Lung (tissue), 12 donors: ENCODE results near the gene MCHR1. TPM values are rescaled to one million over a fixed set of nuclear protein-coding genes. Genes with fewer than 3 reads are reported as not detected.

Source experiments
- ATAC-seq: fragments of 200-7000 bp; cut with Tn5 transposase; one replicate; pipeline ENCODE4 v1.9.1; 2020; ENCODE audit warnings: moderate number of reproducible peaks; ENCODE audit not compliant: insufficient read depth, low FRiP score
- DNase-seq, 3 donors: peaks; one replicate each; pipeline ENCODE4 v3.0.0-alpha.2; 2013 to 2017
- H3K27ac ChIP-seq, 2 donors: one replicate each; pipeline ENCODE4 v1.5.1; 2013; ENCODE audit warnings: mild to moderate bottlenecking in 2 of 2, moderate library complexity in 2 of 2, control low read depth in 1 of 2, inconsistent platforms in 1 of 2, low read depth in 1 of 2, low read length in 1 of 2
- H3K27me3 ChIP-seq, 3 donors: one replicate each; pipeline ENCODE4 v1.5.1; 2013; ENCODE audit warnings: low read length in 2 of 3; ENCODE audit not compliant: control insufficient read depth in 3 of 3, insufficient read depth in 3 of 3
- H3K36me3 ChIP-seq, 4 donors: one replicate each; pipeline ENCODE4 v1.5.1; 2013; ENCODE audit warnings: low read length in 4 of 4, mild to moderate bottlenecking in 1 of 4, moderate library complexity in 1 of 4; ENCODE audit not compliant: control insufficient read depth in 4 of 4, insufficient read depth in 4 of 4
- H3K4me1 ChIP-seq, 5 donors: one replicate each; pipeline ENCODE4 v1.5.1; 2013; ENCODE audit warnings: low read length in 5 of 5, mild to moderate bottlenecking in 2 of 5, moderate library complexity in 1 of 5; ENCODE audit not compliant: control insufficient read depth in 5 of 5, insufficient read depth in 5 of 5
- H3K4me3 ChIP-seq: one replicate; pipeline ENCODE4 v1.5.1; 2013; ENCODE audit warnings: mild to moderate bottlenecking, control low read depth, moderate library complexity
- H3K9ac ChIP-seq, 2 donors: one replicate each; pipeline ENCODE4 v1.5.1; 2013; ENCODE audit warnings: low read length in 2 of 2, control low read depth in 1 of 2; ENCODE audit not compliant: insufficient read depth in 1 of 2
- H3K9me3 ChIP-seq, 4 donors: one replicate each; pipeline ENCODE4 v1.5.1; 2013; ENCODE audit warnings: low read length in 3 of 4, mild to moderate bottlenecking in 1 of 4, moderate library complexity in 1 of 4; ENCODE audit not compliant: control insufficient read depth in 4 of 4, insufficient read depth in 3 of 4
- CTCF ChIP-seq: IDR thresholded peaks from 2 replicates; pipeline ENCODE4 v1.5.1; 2012; ENCODE audit warnings: mild to moderate bottlenecking; ENCODE audit errors: control extremely low read depth, extremely low read depth
- WGBS, 2 donors: extraction: QIAGEN DNeasy Blood & Tissue Kit; methylation state at CpG; one replicate each; pipeline ENCODE4 v1.1.7; 2013; 5-methylcytosine and 5-hydroxymethylcytosine counted together
- polyA plus RNA-seq, 2 donors: library from polyadenylated mRNA; stranded (reverse); fragments of 200-250 nt; gene quantifications; one replicate each; pipeline ENCODE4 v1.2.1, GENCODE V29; 2013
- total RNA-seq, 2 donors: library from RNA; depleted of rRNA in 1 of 2; stranded (reverse); fragments of >200 nt in 1 of 2; gene quantifications; one replicate each; pipeline ENCODE4 v1.2.1, GENCODE V29; 2014 to 2021
- donor health status: control.
- donor health status: control.
- donor health status: Bipolar disorder and iron deficiency.
- donor health status: healthy.
- donor health status: DM: yes; HTN: yes; CAD: no.

The MCHR1 gene
- total and polyA plus RNA-seq, 4 donors = 0.06 to 0.62 (median 0.29) TPM

DNA sequence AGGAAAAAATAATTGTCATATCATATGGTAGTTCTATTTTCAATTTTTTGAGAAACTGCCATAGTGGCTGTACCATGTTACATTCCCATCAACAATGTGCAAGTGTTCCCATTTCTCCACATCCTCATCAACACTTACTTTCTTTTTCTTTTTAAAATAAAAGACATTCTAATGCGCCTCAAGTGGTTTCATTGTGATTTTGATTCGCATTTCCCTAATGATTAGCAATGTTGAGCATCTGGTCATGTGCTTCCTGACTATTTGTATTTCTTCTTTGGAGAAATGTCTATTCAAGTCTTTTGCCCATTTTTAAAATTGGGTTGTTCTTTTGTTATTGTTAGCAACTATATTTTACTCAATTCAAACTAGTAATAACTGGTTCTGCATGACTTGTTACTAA is 8.4 kb downstream of the MCHR1 start:
- no peak overlapping the region for H3K9ac ChIP-seq
- H3K36me3 ChIP-seq = no peaks in the 10 kb centered on the region
- no peaks in the 10 kb centered on the region for H3K27me3 ChIP-seq
- H3K4me3 ChIP-seq = no peak overlapping the region
- H3K4me1 ChIP-seq = peaks cover 0 to 1% (median 0%) of the 10 kb centered on the region in 5 donors
- TF ChIP-seq CTCF = no peak
- ATAC-seq (no peak), DNase-seq (no peak)
- no peak overlapping the region for H3K27ac ChIP-seq
- H3K9me3 ChIP-seq = no peaks in the 10 kb centered on the region
- 84 to 98% methylated on average over 2 of the region's 2 CpGs for WGBS, 2 donors

GRCh38 chr22:40690370-40690769 is 11.1 kb downstream of the MCHR1 start:
- no peak overlapping the region for H3K27ac ChIP-seq
- H3K4me3 ChIP-seq = no peak overlapping the region
- TF ChIP-seq CTCF = no peak
- H3K4me1 ChIP-seq = peaks cover 0 to 8% (median 0%) of the 10 kb centered on the region in 5 donors
- H3K9ac ChIP-seq = no peak overlapping the region
- H3K9me3 ChIP-seq = no peaks in the 10 kb centered on the region
- no peak for DNase-seq
- H3K36me3 ChIP-seq = no peaks in the 10 kb centered on the region
- 82 to 84% methylated on average over 8 of the region's 8 CpGs for WGBS, 2 donors
- H3K27me3 ChIP-seq = no peaks in the 10 kb centered on the region
- ATAC-seq = no peak

GRCh38 chr22:40691532-40691931 is 12.2 kb downstream of the MCHR1 start:
- ATAC-seq = no peak

More at GRCh38 chr22:40691532-40691931, 12.2 kb downstream of the MCHR1 start:
- Histone ChIP-seq H3K9ac (no peak overlapping the region), H3K27me3 (no peaks in the 10 kb centered on the region), H3K4me1 (peaks cover 0 to 8% (median 0%) of the 10 kb centered on the region in 5 donors), H3K9me3 (no peaks in the 10 kb centered on the region), H3K27ac (no peak overlapping the region), H3K36me3 (no peaks in the 10 kb centered on the region), H3K4me3 (no peak overlapping the region)
- no peak for TF ChIP-seq CTCF
- no peak for DNase-seq
